Measurements from ENCODE around the gene TRIM31. TPM values are rescaled to one million over a fixed set of nuclear protein-coding genes. Genes with fewer than 3 reads are reported as not detected.

The TRIM31 gene
- total and polyA plus RNA-seq, 4 donors = 0.30 to 1.4 (median 0.31) TPM; not detected in 1

DNA sequence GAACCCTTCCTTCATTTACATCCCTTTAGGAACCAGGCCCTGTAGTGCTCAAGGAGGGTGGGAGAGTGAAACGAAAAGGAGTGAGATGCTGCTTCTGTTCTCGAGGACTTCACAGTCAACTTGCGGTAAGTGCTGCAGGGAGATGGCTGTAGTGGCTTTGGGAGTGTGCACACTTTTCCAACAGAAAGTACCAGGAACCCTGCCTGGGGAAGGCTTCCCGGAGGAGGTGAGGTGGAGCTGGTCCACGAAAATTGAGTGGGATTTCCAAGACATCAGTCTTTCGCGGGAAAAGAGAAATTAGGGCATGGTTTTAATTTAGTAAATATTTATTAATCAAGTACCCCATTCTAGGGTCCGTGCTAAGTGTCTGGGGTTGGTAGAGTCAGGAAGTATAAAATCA, 12.7 kb downstream of the TRIM31 start:
- Histone ChIP-seq H3K9me3 (ENCODE audit: control insufficient read depth in 4 of 4, insufficient read depth in 3 of 4, low read length in 3 of 4) (no peaks in the 10 kb centered on the region), H3K27ac (ENCODE audit: low read depth in 1 of 2, low read length in 1 of 2) (no peak overlapping the region), H3K27me3 (ENCODE audit: control insufficient read depth in 3 of 3, insufficient read depth in 3 of 3, low read length in 2 of 3) (peaks cover 0 to 77% (median 67%) of the 10 kb centered on the region in 3 donors), H3K9ac (ENCODE audit: insufficient read depth in 1 of 2, low read length in 2 of 2) (no peak overlapping the region), H3K4me1 (ENCODE audit: control insufficient read depth in 5 of 5, insufficient read depth in 5 of 5, low read length in 5 of 5) (peaks cover 6 to 24% (median 10%) of the 10 kb centered on the region in 5 donors), H3K36me3 (ENCODE audit: control insufficient read depth in 4 of 4, insufficient read depth in 4 of 4, low read length in 4 of 4) (no peaks in the 10 kb centered on the region), H3K4me3 (no peak overlapping the region)
- no peak for TF ChIP-seq CTCF (IDR thresholded peaks at IDR 0.05; ENCODE audit: control extremely low read depth, extremely low read depth)
- ATAC-seq (ENCODE audit: insufficient read depth, low FRiP score) (no peak), DNase-seq (no peak)
- WGBS, 2 donors = 29 to 34% methylated on average over 8 of the region's 8 CpGs

DNA sequence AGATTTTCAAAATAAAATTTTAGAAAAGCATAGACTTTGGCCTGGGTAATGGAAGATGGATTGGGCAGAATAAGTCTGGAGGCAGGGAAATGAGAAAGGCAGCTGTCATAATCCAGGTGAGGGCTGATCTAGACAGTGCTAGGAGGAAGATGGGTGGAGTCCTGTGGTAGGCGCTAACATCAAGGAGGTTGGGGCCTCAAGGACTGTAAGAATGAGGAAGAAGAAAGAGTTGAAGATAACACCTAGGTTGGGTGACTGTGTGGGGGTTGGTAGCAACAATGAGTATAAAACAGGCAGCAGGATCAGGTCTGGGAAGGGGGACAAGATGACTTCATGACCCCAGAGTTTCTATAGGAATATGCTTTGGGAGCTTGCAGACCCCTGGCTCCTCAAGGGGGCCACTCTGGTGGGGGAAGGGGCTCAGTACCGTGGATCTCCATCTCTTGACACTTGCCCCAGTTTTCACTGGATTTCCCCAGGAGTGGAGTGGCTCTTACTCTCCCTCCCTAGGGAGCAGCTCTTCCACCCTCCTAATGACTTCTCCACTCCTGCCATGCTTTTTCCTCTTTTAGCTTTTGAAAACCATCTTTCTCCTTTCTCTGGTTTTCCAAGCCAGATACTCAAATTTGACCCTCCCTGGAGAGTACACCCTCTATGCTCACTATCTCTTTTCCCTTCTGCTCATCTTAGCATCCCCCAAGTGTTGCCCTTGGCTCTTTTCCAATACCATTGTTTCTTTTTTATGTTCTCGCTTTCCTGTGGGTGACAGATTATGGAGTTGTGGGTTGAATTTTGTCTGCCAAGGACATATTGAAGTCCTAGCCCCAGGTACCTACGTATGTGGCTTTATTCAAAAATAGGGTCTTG, 14.8 kb downstream of the TRIM31 start:
- no peak for DNase-seq
- Histone ChIP-seq H3K36me3 (ENCODE audit: control insufficient read depth in 4 of 4, insufficient read depth in 4 of 4, low read length in 4 of 4) (no peaks in the 10 kb centered on the region), H3K9ac (ENCODE audit: insufficient read depth in 1 of 2, low read length in 2 of 2) (no peak overlapping the region), H3K4me1 (ENCODE audit: control insufficient read depth in 5 of 5, insufficient read depth in 5 of 5, low read length in 5 of 5) (peaks cover 6 to 18% (median 10%) of the 10 kb centered on the region in 5 donors), H3K27me3 (ENCODE audit: control insufficient read depth in 3 of 3, insufficient read depth in 3 of 3, low read length in 2 of 3) (peaks cover 0 to 75% (median 67%) of the 10 kb centered on the region in 3 donors), H3K27ac (ENCODE audit: low read depth in 1 of 2, low read length in 1 of 2) (no peak overlapping the region), H3K9me3 (ENCODE audit: control insufficient read depth in 4 of 4, insufficient read depth in 3 of 4, low read length in 3 of 4) (no peaks in the 10 kb centered on the region), H3K4me3 (no peak overlapping the region)
- TF ChIP-seq CTCF (IDR thresholded peaks at IDR 0.05; ENCODE audit: control extremely low read depth, extremely low read depth) = no peak
- no peak for ATAC-seq (ENCODE audit: insufficient read depth, low FRiP score)
- 60 to 67% methylated on average over 4 of the region's 4 CpGs for WGBS, 2 donors

- H3K9ac ChIP-seq (ENCODE audit: insufficient read depth in 1 of 2, low read length in 2 of 2) = no peak overlapping the region
- H3K4me3 ChIP-seq = no peak overlapping the region
- DNase-seq = no peak
- H3K36me3 ChIP-seq (ENCODE audit: control insufficient read depth in 4 of 4, insufficient read depth in 4 of 4, low read length in 4 of 4) = no peaks in the 10 kb centered on the region
- H3K27ac ChIP-seq (ENCODE audit: low read depth in 1 of 2, low read length in 1 of 2) = no peak overlapping the region
- no peaks in the 10 kb centered on the region for H3K9me3 ChIP-seq (ENCODE audit: control insufficient read depth in 4 of 4, insufficient read depth in 3 of 4, low read length in 3 of 4)
- no peak for ATAC-seq (ENCODE audit: insufficient read depth, low FRiP score)
- H3K27me3 ChIP-seq (ENCODE audit: control insufficient read depth in 3 of 3, insufficient read depth in 3 of 3, low read length in 2 of 3) = peaks cover 0 to 82% (median 69%) of the 10 kb centered on the region in 3 donors
- TF ChIP-seq CTCF (IDR thresholded peaks at IDR 0.05; ENCODE audit: control extremely low read depth, extremely low read depth) = no peak
- 44 to 61% methylated on average over 1 of the region's 1 CpG for whole genome bisulfite sequencing, 2 donors
- H3K4me1 ChIP-seq (ENCODE audit: control insufficient read depth in 5 of 5, insufficient read depth in 5 of 5, low read length in 5 of 5) = peaks cover 4 to 15% (median 7%) of the 10 kb centered on the region in 5 donors
Measured at GRCh38 chr6:30096829-30097228, 16.1 kb downstream of the TRIM31 start.

Data from lung (tissue), 12 donors.